DMS 273 treated with DMSO at 0.1 percent for 48 hours (cell line): ENCODE data around the gene UBB.

Source experiments
- DNase-seq: peaks from one replicate; lab custom pipeline; 2025; lab: John Stamatoyannopoulos, UW

Gene UBB

DNA sequence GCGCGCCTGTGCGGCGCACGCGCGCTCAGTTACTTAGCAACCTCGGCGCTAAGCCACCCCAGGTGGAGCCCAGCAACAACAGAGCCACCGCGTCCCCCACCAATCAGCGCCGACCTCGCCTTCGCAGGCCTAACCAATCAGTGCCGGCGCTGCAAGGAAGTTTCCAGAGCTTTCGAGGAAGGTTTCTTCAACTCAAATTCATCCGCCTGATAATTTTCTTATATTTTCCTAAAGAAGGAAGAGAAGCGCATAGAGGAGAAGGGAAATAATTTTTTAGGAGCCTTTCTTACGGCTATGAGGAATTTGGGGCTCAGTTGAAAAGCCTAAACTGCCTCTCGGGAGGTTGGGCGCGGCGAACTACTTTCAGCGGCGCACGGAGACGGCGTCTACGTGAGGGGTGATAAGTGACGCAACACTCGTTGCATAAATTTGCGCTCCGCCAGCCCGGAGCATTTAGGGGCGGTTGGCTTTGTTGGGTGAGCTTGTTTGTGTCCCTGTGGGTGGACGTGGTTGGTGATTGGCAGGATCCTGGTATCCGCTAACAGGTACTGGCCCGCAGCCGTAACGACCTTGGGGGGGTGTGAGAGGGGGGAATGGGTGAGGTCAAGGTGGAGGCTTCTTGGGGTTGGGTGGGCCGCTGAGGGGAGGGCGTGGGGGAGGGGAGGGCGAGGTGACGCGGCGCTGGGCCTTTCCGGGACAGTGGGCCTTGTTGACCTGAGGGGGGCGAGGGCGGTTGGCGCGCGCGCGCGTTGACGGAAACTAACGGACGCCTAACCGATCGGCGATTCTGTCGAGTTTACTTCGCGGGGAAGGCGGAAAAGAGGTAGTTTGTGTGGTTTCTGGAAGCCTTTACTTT, at the start of gene UBB:
UBB (plus strand) TSS at position 452 of the 856 bp plus-strand sequence. CDS start 817 bp downstream, outside the sequence.
- DNase-seq = peak; percentile 83

DNA sequence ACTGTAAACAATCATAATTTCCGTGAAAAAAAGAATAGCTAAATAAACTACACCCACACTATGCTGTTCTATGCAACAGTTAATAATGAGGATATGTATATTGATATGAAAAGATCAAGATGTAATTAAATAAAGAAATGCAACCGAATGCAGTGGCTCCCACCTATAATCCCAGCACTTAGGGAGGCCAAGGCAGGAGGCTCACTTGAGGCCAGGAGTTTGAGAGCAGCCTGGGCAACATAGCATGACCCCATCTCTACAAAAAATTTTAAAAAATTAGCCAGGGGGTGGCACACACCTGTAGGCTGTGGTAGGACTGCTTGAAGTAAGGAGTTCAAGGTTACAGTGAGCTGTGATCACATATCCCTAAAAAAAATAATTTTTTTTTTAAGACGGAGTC, 42.5 kb upstream of the UBB start:
- DNase-seq = no peak

DNA sequence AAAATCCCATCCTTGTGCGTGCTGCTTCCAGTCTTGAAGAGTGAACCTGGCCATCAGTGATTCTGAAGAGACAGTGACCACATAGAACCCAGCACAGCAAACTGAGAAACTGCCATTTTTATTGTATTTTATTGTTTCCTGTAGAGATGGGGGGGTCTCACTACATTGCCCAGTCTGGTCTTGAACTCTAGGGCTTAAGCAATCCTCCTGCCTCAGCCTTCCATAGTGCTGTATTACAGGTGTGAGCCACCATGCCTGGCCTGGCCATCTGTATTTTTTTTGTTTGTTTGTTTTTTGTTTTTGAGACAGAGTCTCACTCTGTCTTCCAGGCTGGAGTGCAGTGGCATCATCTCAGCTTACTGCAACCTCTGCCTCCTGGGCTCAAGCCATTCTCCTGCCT, 41.5 kb upstream of the UBB start:
- no peak for DNase-seq

DNA sequence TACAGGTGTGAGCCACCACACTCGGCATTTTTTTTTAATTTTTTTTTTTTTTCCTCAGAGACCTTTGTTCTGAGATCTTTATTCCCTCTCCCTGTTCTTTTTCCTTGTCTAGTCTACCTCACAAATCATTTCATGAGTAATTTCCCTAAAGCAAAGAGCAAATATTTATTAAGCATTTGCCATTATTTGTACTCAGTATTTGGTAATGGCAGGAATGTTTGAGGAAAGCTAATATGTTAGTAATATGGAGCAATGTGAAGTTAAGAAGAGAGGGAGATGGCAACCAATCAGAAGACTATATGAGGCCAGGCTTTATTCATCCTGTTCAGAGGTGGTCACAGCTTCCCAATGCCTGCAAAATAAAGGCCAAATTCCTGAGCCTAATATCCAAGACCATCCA, 40.9 kb upstream of the UBB start:
- DNase-seq = no peak

DNA sequence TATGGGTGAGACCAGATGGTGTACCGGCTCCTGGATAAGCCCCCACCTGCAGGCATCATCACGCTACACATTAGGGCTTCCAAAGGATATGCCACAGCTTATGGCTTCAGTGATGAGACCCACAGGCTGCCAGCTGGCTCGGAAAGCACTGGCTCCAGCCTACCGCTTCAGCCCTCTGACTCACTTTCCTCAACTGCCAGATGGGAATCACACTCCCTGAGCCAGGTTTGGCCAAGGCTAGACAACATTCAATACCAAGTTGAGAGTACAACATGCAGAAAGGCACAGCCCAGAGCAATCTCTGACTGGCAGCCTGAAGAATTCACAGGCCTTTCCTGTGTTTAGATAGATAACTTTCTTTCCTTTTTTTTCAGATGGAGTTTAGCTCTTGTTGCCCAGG, 37.9 kb upstream of the UBB start:
- no peak for DNase-seq

DNA sequence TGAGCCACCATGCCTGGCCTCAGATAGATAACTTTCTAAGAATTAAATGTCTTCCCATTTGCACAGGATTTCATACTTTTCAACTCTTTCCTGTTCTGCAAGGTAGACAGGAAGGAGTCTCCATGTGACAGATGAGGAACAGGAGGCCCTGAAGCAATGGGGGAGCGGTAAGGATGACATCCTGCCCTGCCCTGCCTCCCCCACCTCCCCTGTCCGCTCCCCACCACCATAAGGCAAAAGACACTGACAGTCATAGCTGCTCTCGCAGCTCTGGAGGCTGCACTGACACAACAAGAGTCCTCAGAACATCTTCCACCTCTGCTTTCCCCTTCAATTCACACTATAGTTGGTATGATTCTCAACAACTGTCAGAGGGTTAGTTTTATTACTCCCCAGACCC, 37.3 kb upstream of the UBB start:
- no peak for DNase-seq

DNA sequence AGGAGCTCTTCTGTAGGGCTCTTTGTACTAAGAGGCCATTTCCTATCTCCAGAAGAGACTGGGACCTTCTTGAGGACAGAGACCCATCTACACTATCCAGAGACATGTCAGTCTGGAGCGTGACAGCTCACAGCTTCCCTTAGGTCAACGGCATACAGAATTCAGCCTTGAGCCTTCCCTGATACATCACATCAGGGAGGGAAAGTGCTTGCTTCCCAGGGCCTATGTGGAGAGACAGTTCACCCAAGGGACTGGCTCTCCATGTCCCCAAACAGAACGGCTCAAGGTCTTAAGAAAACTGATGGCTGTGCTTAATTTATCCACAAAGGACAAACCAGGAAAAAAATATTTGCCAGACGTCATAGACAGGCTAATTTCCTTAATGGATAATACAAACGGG, 35.3 kb upstream of the UBB start:
- no peak for DNase-seq

DNA sequence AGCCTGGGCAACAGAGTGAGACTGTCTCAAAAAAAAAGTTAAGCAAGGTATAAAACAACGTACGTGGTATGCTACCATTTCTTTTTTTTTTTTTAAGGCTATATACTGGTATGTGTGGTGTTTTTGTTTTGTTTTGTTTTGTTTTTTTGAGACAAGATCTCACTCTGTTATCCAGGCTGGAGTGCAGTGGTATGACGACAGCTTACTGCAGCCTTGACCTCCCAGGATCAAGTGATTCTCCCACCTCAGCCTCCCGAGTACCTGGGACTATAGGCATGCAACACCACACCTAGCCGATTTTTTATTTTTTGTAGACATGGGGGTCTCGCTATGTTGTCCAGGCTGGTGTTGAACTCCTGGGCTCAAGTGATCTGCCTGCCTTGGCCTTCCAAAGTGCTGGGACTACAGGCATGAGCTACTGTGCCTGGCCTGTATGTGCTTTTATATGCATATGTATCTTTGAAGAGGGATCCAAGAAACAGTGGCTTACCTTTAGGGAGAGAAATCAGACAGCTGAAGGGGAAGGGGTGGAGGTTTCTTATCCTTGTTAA, 34.1 kb upstream of the UBB start:
- no peak for DNase-seq

DNA sequence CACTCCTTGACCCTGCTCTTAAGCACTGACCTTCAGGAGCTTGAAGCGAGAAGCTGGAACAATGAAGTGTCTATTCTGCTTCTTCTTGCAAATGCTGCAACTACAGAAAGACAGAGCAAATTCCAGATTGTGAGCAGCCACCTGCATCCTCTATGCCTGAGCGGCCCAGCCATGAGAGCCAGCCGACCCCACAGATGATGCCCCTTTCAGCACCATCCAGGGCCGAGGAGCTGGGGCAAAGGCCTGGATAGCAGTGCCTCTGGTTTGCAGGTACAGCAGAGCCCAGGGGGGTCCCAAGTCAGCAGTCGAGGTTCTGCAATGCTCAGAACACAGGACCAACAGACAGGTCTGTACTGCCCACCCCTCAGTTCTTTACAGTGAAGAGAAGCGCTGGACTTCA, 32.3 kb upstream of the UBB start:
- DNase-seq = no peak

DNA sequence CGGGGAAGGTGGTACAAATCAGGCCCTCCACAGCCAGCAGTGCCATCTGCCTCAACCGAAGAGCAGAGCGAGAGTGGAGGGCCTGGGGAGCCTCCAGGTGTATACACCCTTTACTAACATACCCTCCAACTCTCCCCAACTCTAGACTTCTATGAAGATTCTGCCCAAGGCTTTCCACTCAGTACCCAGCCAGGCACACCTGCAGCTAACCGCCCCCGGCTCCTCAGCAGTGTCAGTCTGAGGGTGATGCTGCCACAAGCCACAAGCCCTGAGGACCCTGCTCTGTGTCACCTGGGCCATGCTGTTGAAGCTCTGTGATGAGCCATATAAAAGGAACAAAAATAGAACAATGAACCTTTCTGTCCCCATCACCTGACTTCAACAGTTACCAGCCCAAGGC, 31.5 kb upstream of the UBB start:
- DNase-seq = no peak

DNA sequence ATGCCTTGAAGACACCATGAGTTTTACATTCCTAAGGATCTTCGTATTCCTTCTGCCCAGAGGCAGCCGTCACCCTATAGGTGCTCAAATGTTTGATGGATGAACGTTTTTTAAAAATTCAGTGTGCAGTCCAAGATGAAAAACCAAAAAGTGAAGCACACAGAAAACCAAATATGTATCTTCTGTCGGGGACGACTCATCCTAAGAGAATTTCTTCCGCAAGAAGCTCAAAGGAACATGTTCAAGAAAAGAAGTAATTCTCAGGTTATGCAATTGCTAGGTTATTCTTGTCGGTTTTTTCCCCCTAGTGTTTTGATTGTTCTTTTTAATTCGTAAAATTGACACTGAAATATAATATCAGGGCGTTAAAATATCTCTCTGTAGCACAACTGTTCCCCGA, 29.1 kb upstream of the UBB start:
- no peak for DNase-seq

DNA sequence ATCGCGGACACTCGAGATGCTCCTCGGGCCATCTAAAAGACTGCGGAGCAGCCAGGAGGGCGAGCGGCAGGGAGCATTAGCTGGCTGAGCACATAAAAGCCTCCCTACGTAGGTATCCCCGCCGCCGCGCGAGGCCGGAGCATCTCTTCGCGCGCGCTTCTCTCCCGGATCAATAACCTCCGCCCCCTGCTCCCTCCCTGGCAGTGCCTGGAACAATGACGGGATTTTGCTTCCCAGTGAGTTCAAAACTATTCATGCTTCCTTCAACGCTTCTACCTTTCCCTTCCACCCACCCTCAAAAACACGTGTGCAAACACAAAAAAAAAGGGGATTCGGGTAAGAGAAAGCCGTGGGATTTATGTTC, 28.6 kb upstream of the UBB start:
- no peak for DNase-seq

DNA sequence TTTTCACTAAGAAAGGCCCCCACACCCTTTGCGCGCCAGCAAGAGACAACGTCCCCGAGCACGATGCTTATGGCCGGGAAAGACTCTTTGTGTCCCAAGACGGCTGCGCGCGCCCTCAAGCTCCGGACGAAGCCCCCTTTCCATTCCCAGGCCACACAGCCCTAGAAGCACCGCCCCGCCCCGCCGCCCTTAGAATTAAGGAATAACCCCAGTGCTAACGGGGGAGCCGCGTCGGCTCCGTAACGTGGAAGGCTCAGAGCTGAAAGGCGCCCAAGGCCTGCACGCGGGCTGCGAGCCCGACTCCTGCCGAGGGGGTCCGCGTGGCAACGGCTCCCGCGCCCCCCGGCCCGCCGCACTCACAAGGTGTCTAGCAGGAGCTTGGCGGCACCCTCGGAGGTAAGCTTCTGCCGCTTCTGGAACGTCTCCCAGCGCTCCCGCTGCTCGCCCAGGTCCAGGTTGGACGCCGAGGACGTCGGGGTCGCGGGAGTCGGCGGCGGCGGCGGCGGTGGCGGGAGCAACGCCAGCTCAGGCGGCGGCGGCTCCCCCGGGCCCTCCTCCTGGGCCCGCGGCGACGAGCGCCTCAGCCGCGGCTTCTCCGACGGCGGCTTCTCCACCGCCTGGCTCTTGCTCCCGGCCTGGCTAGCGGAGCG, 28.1 kb upstream of the UBB start:
- DNase-seq = no peak

DNA sequence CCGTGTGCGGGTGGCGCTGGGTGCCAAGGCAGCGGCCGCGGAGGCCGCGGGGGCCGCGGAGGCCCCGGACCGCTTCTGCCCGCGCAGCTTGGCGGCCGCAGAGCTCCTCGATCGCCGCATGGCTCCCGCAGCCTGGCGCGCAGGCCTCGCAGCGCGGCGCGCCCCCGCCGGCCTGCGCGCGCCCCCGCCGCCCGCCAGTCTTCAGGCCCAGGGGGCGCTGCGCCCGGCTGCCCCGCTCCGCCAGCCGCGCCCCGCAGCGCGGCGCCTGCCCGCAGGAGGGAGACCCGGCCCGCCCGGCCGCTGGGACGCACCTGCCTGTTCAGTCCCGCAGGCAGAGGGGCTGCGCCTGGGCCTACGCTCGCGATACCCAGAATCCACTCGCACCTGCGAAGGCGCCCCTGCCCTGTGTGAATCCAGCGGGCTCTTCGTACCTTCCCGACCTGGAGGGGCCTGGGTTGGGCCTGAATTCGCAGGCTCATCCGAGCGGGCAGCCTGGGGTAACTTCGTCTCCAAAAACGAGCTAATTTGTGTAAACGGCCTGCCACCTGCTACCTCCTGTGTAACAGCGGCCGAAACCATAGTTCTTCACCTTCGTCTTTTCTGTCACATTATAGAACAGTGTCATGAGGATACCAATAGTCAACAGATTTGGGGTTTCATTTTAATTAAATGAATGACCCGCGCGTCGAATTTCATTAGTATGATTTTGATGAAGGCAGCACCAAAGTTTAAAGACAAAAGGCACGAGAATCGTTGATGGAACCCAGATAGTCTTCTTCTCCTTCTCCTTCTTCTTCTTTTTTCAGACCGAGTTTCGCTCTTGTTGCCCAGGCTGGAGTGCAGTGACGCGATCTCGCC, 27.3 kb upstream of the UBB start, which contains the start of gene CENPV:
CENPV (minus strand) TSS at position 153 of the 858 bp plus-strand sequence; CDS start at position 120, 33 bp downstream.
- DNase-seq = no peak

DNA sequence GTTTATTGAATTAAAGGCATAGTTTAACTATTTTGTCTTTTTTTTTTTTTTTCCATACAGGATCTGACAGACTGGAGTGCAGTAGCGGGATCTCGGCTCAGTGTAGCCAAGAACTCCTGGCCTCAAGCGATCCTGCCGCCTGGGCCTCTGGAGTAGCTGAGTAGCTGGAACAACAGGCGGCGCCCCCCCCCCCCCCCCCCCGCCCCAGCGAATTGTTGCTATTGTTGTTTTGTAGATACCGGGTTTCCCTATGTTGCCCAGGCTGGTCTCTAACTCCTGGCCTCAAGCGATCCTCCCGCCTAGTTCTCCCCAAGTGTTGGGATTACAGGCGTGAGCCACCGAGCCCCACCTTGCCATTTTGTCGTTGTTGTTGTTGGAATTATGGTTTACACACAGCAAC, 26.3 kb upstream of the UBB start:
- DNase-seq = no peak

DNA sequence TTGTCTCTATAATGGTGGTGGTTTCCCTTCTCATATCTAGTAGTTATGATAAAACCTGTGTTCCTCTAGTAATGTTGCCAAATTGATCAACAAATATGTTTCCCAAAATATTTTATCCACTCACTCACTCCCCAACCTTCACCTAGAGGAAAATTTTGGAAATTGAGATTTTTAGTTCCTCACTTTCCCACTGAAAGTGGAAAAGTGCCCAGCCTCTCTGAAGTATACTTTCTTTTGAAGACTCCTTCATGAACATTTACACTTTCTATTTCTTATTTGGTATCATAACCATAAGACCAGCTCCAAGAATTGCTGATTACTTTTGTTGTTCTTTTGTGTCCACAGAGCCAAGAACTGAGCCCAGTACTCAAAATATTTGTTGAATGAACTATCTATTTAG, 22.5 kb upstream of the UBB start:
- no peak for DNase-seq

DNA sequence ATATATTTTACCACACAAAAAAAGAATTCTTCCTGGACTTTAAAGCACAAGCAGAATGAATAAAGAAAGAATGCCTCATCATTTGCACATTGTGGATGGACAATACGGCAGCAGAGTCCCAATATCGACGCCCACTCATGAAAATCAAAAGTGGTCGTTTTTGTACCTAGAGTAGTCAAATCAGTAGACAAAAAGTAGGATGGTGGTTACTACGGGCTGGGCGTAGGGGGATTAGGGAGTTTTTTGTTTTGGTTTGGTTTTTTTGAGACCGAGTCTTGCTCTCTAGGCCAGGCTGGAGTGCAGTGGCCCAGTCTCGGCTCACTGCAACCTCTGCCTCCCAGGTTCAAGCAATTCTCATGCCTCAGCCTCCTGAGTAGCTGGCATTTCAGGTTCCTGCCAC, 19.0 kb upstream of the UBB start:
- no peak for DNase-seq

DNA sequence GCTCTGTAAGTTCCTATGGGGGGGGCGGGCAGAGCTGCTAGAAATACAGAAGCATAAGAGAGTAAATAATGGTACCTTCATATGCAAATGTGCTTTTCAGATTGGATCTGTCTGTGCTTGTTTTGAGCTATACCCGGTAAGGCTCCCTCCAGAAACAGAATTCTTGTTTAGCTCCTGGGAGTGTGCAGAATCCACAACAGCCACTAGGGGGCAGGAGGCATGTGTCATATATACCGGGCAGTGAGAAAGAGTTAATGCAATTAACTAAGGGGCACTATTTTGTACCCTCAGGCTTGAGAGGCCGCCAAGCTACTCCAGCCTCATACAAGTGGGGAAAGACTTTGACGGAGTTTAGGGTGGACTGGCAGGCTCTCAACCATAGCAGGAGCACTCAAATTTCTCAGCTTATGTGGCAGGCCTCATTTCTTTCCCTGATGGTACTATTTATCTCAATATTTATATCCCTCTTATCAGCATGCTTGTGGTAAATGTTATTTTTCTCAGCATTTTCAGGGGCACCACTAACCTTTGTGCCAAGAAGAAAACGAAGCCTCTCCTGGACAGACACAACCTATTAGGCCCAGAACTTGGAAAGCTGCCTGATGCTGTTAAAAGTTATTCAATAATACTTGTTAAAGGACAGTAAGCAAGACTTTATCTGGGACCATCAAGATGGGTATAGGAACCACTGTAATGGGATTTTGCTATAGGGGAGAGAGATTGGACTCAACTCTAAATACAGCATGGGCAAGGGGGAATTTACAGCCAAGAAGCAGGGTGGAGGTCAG, 16.9 kb upstream of the UBB start:
- DNase-seq = no peak

DNA sequence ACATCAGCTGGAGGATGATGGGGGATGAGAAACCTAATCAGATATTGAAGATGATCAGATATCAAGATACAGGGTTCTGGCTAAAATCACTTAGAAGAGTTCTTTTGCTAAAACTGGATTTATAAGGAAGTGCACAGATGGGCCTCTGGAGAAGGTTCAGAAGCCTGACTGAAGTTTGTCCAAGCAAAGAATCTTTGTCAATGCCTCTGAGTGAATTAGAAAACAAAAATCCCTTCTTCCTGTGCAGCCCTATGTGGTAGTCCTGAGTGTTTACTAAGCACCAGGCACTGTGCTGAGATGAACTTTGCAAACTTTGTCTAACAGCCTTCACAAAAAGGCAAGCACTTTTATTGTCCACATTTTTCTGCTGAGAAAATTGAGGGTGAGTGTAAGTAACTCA, 16.3 kb upstream of the UBB start:
- DNase-seq = no peak

DNA sequence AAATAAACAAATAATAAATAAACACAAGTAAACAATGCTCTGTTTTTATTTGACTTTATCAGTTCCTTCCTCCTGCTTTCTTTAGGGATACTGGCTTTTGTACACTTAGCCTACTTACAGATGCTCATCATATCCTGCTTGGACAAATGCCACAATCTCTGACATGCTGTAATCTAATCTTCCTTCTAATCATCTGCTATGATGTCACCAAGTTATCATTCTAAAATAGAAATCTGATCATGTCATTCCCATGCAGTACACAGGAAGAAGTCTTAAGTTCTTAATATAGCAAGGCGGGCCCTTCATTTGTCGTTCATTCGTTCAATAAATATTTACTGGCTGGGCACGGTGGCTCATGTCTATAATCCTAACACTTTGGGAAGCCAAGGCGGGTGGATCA, 9.1 kb upstream of the UBB start:
- no peak for DNase-seq

DNA sequence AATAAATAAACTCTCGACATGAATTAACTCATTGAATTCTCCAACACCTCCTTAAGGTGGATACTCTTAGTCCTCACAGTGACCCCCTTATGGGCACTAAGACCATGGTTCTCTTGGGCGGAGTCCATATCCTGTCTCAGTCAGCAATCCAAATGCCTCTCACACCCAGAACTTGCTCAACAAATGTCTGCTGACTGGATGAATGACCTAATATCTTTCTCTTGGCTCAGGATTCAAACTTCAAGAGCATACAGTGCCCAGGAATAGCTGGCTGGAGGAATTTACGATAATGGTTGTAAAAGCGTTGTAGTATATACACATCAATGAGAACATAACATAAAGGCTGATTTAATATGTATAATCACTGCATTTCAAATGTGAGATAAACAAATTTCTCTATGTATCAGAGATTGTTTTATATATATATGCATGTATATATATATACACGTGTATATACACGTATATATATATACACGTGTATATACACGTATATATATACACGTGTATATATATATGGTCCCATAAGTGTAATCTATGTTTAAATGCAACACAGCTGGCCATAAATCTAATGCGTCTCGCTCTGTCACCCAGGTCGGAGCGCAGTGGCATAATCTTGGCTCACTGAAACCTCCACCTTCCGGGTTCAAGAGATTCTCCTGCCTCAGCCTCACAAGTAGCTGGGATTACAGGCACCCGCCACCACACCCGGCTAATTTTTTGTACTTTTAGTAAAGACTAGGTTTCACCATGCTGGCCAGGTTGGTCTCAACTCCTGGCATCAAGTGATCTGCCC, 6.5 kb upstream of the UBB start:
- DNase-seq = no peak
